Endothelial cell of umbilical vein (primary cell): ENCODE data around the gene TACC3. TPM values are rescaled to one million over a fixed set of nuclear protein-coding genes. Genes with fewer than 3 reads are reported as not detected.

ENCODE experiments used
- BruUV-seq: library from RNA; stranded (reverse); fragments of 400-500 nt; replicated peaks from 2 replicates; lab custom pipeline; 2021; lab: Mats Ljungman, UMichigan
- CTCF ChIA-PET: fragments of 300-600, 350-600 bp; sonication (Branson Sonifier 250); formaldehyde crosslinking; loops from one replicate; lab custom pipeline; 2021; ENCODE audit warnings: antibody characterized with exemption, inconsistent platforms; lab: Charles Lee
- POLR2A ChIA-PET: fragments of 300-600, 350-600 bp; sonication (Branson Sonifier 250); formaldehyde crosslinking; loops from one replicate; lab custom pipeline; 2021; ENCODE audit warnings: antibody characterized with exemption, inconsistent platforms; lab: Charles Lee
- DNase-seq: peaks from one replicate; pipeline ENCODE4 v3.0.0-alpha.2; 2011; ENCODE audit warnings: low read depth, low spot score
- FAIRE-seq: peaks from 2 replicates; lab custom pipeline; 2011; peaks lifted over from hg19 to GRCh38; lab: Jason Lieb, UNC
- H2AFZ ChIP-seq: 2 replicates; pipeline ENCODE4 v1.6.0; 2012; ENCODE audit warnings: low read depth, low read length, control low read depth, inconsistent platforms
- H3K27ac ChIP-seq: 2 replicates; pipeline ENCODE4 v1.5.1; 2011; ENCODE audit warnings: low read depth, mild to moderate bottlenecking, control low read depth, low read length, moderate library complexity; ENCODE audit not compliant: insufficient read depth
- H3K27me3 ChIP-seq, 2 experiments: 2 replicates each; pipeline versions ENCODE4 v1.6.0 to v1.6.1; 2011; ENCODE audit warnings: low read length in 2 of 2, mixed read lengths in 1 of 2; ENCODE audit not compliant: control insufficient read depth in 2 of 2, insufficient read depth in 2 of 2
- H3K36me3 ChIP-seq, 2 experiments: 2 replicates in 1 of 2; 3 replicates in 1 of 2; pipeline ENCODE4 v1.5.1; 2011; ENCODE audit warnings: low read length in 2 of 2, mild to moderate bottlenecking in 1 of 2, moderate library complexity in 1 of 2; ENCODE audit not compliant: control insufficient read depth in 2 of 2, insufficient read depth in 2 of 2; ENCODE audit errors: extremely low read depth in 1 of 2
- H3K4me1 ChIP-seq: 3 replicates; pipeline ENCODE4 v1.5.1; 2011; ENCODE audit warnings: mild to moderate bottlenecking, low read length; ENCODE audit not compliant: control insufficient read depth, insufficient read depth; ENCODE audit errors: extremely low read depth
- H3K4me2 ChIP-seq: 2 replicates; pipeline ENCODE4 v1.6.1; 2011; ENCODE audit warnings: low read length, control low read depth, mixed read lengths; ENCODE audit not compliant: insufficient read depth
- H3K4me3 ChIP-seq, 3 experiments: fragments of 200-600 bp in 1 of 3; sonication (generic), shearing (Covaris generic) in 1 of 3; replicated peaks in 1 of 3; 2 replicates each; pipeline ENCODE4 v1.5.1; 2011 to 2016; ENCODE audit warnings: control low read depth in 3 of 3, low read length in 3 of 3, mild to moderate bottlenecking in 2 of 3, inconsistent platforms in 1 of 3, low read depth in 1 of 3, moderate library complexity in 1 of 3; ENCODE audit not compliant: insufficient read depth in 1 of 3
- H3K79me2 ChIP-seq: 2 replicates; pipeline ENCODE4 v1.6.0; 2012; ENCODE audit warnings: low read length, inconsistent platforms; ENCODE audit not compliant: control insufficient read depth, insufficient read depth
- H3K9ac ChIP-seq: replicated peaks from 2 replicates; pipeline ENCODE3; 2011; ENCODE audit warnings: low read length, control low read depth; ENCODE audit not compliant: insufficient read depth; ENCODE audit errors: extremely low read depth
- H3K9me1 ChIP-seq: replicated peaks from 3 replicates; pipeline ENCODE4 v1.6.0; 2011; ENCODE audit warnings: mild to moderate bottlenecking, low read length; ENCODE audit not compliant: control insufficient read depth, insufficient read depth; ENCODE audit errors: extremely low read depth
- H3K9me3 ChIP-seq: replicated peaks from 2 replicates; pipeline ENCODE4 v1.5.1; 2012; ENCODE audit warnings: low read length, inconsistent platforms; ENCODE audit not compliant: control insufficient read depth, insufficient read depth
- H4K20me1 ChIP-seq: replicated peaks from 2 replicates; pipeline ENCODE3; 2011; ENCODE audit warnings: mild to moderate bottlenecking, low read length; ENCODE audit not compliant: control insufficient read depth, insufficient read depth; ENCODE audit errors: extremely low read depth
- CTCF ChIP-seq, 2 donors: IDR thresholded peaks; 1 replicate in 1 of 2; 2 replicates in 1 of 2; pipeline ENCODE4 v1.5.1; 2011; ENCODE audit warnings: low read length in 2 of 2, mild to moderate bottlenecking in 2 of 2, moderate library complexity in 2 of 2, control low read depth in 1 of 2, inconsistent platforms in 1 of 2, low read depth in 1 of 2; ENCODE audit not compliant: insufficient read depth in 1 of 2; ENCODE audit errors: extremely low read depth in 1 of 2
- FOS ChIP-seq: IDR thresholded peaks from 2 replicates; pipeline ENCODE4 v1.6.1; 2011; ENCODE audit warnings: mild to moderate bottlenecking, low read length, moderate library complexity, borderline replicate concordance; ENCODE audit not compliant: insufficient read depth
- JUN ChIP-seq: IDR thresholded peaks from 2 replicates; pipeline ENCODE4 v1.6.1; 2011; ENCODE audit warnings: borderline replicate concordance, low read depth; ENCODE audit not compliant: insufficient read length, insufficient read depth
- MAX ChIP-seq: IDR thresholded peaks from 2 replicates; pipeline ENCODE4 v1.6.1; 2011; ENCODE audit not compliant: insufficient read depth, insufficient read length
- MYC ChIP-seq: IDR thresholded peaks from one replicate; pipeline ENCODE4 v1.6.1; 2011; ENCODE audit warnings: mild to moderate bottlenecking, low read depth, low read length
- POLR2A ChIP-seq: IDR thresholded peaks from 2 replicates; pipeline ENCODE4 v1.6.1; 2012; ENCODE audit warnings: low read depth, mild to moderate bottlenecking, control low read depth, low read length
- POLR2AphosphoS5 ChIP-seq: IDR thresholded peaks from 2 replicates; pipeline ENCODE4 v1.6.1; 2012; ENCODE audit warnings: low read depth, mild to moderate bottlenecking, control low read depth, low read length, moderate library complexity; ENCODE audit not compliant: insufficient read depth
- dilution Hi-C: fragments of 300-500 bp; cut with MboI; formaldehyde crosslinking; loops from one replicate; pipeline ENCODE4 v1.15.0; 2019; ENCODE audit warnings: low sequenced_read_pairs; ENCODE audit not compliant: extremely low pct_ligation_motif_present
- intact Hi-C: fragments of 100-400 bp; cut with micrococcal nuclease; formaldehyde crosslinking; loops from one replicate; pipeline ENCODE4 v1.10.0; 2022
- polyA plus RNA-seq, 4 experiments: library from polyadenylated mRNA; depleted of rRNA in 3 of 4; stranded (reverse) in 3 of 4; unstranded in 1 of 4; fragments of >200 nt; gene quantifications; 2 replicates each; pipeline versions ENCODE4 v1.2.1 to v1.2.3, GENCODE V29; 2011 to 2012; ENCODE audit warnings: missing spikeins in 1 of 4
- total RNA-seq: library from RNA; stranded (reverse); gene quantifications from 2 replicates; pipeline ENCODE4 v1.2.3, GENCODE V29; 2021

The TACC3 gene
- total and polyA plus RNA-seq, 2 donors (not counting 3 experiments of a cell fraction or from before 2014, with no cell fraction given) = 54.5 to 135 TPM

GRCh38 chr4:1738410-1738809, 17.1 kb downstream of the TACC3 start:
- ChIA-PET POLR2A (no interaction called here), CTCF (no interaction called here)
- H3K9me3 ChIP-seq = no peaks in the 10 kb centered on the region
- TF ChIP-seq POLR2AphosphoS5 = no peak
- no peak for TF ChIP-seq CTCF (IDR thresholded peaks at IDR 0.05; ENCODE audit: extremely low read depth in 1 of 2, insufficient read depth in 1 of 2, low read depth in 1 of 2, low read length in 2 of 2)
- no peak for TF ChIP-seq FOS
- no peak for TF ChIP-seq POLR2A
- no peak for TF ChIP-seq MAX
- TF ChIP-seq JUN = no peak
- no TSS peak for BruUV-seq
- no peaks in the 10 kb centered on the region for H3K4me1 ChIP-seq
- H4K20me1 ChIP-seq = no peaks in the 10 kb centered on the region
- H3K27ac ChIP-seq = no peak overlapping the region
- no peaks in the 10 kb centered on the region for H3K27me3 ChIP-seq
- FAIRE-seq (no peak), DNase-seq (no peak)
- no peak overlapping the region for H2AFZ ChIP-seq
- H3K9ac ChIP-seq = no peak overlapping the region
- no peak overlapping the region for H3K4me3 ChIP-seq
- dilution Hi-C loops = no loop called here
- peaks cover 21 to 44% of the 10 kb centered on the region in 2 experiments for H3K36me3 ChIP-seq
- no peaks in the 10 kb centered on the region for H3K9me1 ChIP-seq
- no peak overlapping the region for H3K4me2 ChIP-seq
- peaks cover 9% of the 10 kb centered on the region for H3K79me2 ChIP-seq
- intact Hi-C loops = no loop called here

GRCh38 chr4:1739358-1739757, 18.0 kb downstream of the TACC3 start:
- POLR2A ChIA-PET = no interaction called here
- dilution Hi-C loops = no loop called here

More at GRCh38 chr4:1739358-1739757, 18.0 kb downstream of the TACC3 start:
- DNase-seq = no peak
- Histone ChIP-seq H3K9me1 (no peaks in the 10 kb centered on the region), H2AFZ (no peak overlapping the region), H4K20me1 (no peaks in the 10 kb centered on the region), H3K9me3 (no peaks in the 10 kb centered on the region), H3K4me1 (no peaks in the 10 kb centered on the region), H3K4me2 (no peak overlapping the region), H3K9ac (no peak overlapping the region), H3K27me3 (no peaks in the 10 kb centered on the region), H3K79me2 (peaks cover 5% of the 10 kb centered on the region), H3K36me3 (peaks cover 21 to 49% of the 10 kb centered on the region in 2 experiments), H3K4me3 (no peak overlapping the region), H3K27ac (no peak overlapping the region)
- CTCF ChIA-PET = interaction anchor here (0.9 kb wide), 1 partner anchor 29 kb away, joined by 3 read pairs; no protein-coding TSS in a partner anchor
- no peak for TF ChIP-seq MYC
- no peak for TF ChIP-seq JUN
- no TSS peak for BruUV-seq
- no peak for FAIRE-seq
- intact Hi-C loops = no loop called here
